D341Med (cell line): ENCODE results near the gene MUC6.

Experiments used
- DNase-seq: peaks from one replicate; pipeline ENCODE4 v3.0.0; 2012; ENCODE audit warnings: low spot score

Gene MUC6

DNA sequence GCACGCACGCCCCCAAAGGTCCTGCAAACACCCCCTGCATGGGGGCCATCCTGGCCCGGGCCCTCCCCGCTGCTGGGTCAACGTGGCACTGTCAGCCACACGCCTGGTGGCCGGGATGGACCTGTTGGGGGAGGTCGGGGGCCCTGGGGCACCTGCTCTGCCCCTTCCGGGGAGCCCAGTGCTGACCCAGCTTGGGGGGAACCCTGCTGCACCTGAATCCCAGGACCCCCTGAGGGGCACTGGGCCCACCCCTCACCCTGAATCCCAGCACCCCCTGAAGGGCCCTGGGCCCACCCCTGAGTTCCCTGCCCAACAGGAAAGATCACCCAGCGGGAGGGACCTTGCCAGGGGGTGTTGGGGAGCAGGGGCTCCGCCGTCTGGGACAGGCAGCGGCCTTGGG is 413 bp upstream of the MUC6 start:
- DNase-seq: no peak

DNA sequence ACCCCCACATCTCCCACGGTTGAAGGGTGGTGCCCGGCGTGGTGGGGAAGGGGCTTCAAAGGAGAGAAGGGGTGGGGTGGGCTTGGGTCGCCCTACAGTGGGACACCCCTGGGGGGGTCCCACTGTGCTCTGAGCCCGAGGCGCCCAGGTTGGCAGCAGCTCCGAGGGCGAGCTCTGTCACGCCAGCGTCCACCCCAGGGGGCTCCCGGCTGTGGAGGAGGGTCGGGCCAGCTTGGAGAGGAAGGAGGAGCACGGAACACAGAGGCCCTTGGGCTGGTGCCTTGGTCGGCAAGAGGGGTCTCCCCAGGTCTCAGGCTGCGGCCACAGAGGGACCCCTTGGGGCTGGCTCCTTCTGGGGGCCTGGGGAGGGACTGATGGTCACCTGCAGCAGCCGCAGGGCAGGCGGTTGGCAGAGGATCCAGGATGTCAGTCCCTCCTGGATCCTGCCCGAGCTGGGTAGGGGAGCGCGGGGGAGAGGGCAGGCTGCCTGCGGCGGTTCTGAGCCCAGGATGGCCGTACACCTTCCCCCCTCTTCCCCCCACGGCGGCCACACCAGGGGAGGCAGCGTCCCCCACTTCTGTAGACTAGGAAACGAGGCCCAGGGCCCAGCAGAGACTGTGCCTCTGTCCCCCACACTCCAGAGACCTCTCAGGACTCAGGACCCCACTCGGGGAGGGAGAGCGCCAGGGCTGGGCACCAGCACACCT is 788 bp downstream of the MUC6 start:
- no peak for DNase-seq

DNA sequence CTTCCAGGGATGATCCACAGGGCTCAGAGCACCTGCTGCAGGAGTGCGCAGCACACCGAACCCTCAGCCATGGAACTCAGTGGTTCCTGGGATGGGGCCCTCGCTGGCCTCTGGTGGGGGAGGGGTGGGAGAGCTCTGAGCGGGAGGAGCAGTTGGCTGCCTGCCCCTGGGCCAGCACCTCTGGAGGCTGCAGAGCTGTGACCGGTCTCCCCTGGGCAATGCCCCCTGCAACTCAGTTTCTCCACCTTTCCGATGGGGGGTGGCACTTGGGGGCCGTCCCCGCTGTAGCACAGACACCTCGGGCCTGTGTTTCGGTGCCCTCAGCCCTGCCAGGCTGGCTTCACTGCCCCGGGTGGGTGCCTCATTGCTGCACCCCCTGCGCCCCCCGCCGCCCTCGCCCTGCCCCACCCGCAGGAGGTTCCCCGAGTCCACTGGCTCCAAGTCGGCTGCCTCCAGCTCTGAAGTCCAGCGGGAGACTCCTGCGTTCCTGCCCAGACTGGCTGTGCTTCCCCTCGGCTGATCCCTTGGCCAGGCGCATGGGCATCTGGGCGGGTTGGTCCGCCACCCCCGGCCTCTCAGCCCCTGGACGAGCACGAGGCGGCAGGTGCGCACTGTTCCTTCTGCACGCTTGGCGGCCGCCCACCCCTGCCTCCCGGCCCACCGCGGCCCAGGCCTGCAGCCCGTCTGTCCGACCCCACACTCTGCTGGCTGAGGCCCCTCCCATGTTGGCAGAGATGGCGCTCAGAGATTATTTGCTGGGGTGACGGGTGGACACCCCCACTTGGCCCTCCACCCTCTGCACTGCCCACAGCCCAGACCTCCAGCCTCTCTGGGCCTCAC is 1.8 kb downstream of the MUC6 start:
- DNase-seq: no peak

DNA sequence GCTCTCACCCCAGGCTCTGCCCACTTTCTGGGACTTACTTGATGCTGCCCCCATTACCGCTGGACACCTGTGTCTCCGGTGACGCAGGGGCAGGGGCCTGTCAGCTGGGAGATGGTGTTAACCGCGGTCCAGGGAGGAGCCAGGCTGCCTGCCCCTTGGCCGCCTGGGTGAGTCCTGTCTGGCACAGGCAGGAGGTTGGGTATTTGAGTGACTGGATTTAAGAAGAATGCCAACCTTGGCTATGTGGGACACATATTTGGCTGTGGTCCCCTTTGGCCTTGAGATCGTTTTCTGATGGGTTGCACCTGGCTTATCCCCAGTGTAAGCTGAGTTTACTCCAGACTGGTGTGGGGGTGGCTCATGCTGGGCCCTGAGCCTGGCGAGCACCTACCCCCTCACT is 2.5 kb downstream of the MUC6 start:
- DNase-seq: no peak

DNA sequence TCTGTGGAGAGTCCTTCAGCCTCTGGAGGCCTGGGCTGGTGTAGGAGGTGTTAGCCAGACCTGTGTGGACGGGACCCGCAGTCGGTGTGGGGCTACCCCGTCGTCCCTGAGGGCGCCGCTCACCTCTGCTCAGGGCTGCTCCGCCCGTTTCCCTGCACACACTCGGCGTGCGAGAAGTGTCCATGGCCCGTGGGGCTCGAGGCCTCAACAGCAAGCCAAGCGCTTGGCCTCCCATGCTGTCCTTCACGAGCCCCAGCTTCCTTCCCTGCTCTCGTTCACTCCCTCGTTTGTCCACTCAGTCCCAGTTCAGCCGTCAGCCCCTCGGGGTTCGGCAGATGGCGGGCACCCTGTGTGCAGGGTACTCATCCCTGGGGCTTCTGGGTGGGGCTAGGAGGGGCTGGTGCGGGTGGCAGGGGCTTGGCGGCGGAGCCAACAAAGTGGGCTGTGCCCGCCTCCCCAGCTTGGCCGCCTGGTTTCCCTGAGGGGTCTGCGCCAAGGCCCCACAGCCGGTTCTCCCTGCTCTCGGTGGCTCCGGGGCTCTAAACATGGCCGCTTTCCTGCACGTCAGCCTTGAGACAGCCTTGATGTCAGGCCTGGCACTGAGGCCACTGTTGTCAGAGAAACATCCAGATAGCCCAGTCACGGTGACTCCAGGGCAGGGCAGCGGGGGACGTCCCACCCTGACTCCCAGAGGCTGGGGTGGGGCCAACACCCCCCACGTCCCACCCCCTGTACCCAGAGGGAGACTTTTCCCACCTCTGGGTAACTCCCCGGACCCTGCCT is 3.3 kb downstream of the MUC6 start:
- DNase-seq: no peak

DNA sequence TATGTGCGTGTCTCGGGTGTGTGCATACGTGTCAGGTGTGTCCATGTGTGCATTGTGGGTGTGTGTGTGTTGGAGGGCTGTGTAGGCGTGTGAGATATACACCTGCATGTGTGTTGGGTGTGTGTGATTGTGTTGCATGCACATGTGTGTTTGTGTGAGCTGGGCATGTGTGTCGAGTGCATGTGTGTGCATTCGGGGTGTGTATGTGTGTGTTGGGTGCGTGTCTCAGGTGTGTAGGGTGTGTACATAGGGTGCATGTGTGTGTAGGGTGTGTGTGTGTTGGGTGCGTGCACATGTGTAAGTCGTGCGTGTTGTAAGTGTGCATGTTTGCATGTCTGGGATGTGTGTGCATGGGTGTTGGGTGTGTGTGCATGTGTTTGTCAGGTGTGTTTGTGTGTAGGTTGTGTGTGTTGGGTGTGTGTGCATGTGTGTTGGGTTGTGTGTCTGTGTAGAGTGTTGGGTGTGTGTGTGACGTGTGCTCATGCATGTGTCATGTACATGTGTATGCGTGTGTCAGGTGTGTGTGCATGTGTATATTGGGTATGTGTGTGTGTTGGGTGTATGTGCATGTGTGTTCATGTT is 4.1 kb downstream of the MUC6 start:
- DNase-seq: no peak

DNA sequence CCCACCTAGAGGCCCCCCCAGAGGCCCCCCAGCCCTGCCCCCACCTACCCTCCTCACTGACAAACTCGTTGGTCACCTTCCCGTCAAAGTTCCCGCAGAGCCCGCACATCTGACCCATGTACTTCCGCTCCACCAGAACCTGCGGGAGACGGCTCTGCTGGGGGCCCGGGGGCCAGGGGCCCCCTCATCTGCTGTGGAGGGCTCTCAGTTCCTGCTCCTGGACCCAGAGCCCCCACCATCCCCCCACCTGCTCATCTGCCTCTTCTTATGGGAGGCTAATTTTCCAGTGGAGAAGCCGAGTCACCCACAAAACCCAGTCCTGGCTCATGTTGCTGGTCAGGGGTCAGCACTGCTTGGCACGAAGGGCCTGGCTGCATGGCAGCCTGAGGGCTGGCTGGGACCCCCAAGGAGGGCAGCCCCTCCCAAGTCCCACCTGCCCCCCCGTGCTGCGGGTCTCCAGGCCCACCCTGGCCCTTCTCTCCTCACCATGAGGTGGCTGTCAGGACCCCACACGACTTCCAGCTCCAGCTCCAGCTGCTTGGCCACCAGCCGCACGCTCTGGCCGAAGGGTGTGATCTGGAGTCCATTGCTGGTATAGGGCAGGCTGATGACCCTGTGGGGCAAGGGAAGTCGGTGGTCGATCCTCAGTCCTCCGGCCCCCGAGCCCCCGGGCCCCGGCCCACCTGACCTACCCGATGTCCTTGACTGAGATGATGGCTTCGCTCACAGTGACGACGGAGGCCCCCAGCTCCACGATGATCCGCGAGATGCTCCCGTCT is 5.2 kb downstream of the MUC6 start:
- no peak for DNase-seq

DNA sequence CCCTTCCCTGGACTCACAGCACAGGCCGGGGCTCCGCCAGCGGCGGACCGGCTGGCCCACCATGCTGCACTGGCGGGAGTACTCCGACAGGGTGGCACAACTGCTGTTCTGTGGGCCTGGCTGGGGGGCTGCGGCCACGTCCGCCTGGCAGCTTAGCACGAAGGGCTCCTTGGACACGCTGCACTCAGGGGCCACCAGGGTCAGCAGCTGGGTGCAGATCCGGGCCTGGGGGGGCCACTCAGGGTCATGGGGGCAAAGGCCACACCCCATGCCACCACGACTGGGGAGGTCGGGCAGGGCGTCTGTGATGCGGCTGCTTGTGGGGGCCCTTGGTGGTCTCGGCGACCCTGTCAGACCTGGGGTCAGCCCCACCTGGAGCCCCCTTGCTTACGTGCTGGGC is 6.0 kb downstream of the MUC6 start:
- DNase-seq: no peak

DNA sequence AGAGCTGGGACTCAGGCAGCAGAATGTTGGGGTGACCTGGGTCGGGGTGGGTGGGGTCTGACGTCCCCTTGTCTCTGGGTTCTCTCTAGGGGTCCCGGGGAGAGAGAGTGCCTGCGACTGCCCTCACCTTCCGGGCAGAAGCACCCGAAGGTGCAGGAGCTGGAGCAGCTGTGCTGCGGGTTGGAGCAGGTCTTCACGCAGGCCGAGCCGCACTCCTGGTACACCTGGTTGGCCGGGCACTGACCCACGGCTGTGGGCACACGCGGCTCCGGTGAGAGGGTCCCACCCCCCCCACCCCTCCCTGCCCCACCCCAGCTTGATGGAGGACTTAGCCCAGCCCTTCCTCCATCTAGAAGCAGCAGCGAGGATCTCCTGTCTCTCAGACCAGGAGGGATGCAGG is 6.4 kb downstream of the MUC6 start:
- no peak for DNase-seq

DNA sequence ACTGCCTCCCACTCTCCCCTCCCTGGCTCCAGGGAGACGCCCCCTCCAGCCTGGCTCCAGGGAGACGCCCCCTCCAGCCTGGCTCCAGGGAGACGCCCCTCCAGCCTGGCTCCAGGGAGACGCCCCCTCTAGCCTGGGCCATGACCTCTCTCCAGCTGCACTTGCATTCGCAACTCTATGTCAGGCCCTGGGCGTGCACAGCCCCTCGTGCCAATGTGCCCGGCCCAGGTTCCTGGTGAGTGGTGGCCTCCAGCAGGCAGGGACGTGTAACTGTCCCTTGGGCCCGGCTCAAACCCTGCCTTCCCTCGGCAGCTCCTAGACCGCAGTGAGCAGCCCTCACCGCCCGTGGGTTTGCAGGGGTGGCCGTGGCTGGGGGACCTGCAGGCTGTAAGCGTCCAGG is 6.9 kb downstream of the MUC6 start:
- no peak for DNase-seq

DNA sequence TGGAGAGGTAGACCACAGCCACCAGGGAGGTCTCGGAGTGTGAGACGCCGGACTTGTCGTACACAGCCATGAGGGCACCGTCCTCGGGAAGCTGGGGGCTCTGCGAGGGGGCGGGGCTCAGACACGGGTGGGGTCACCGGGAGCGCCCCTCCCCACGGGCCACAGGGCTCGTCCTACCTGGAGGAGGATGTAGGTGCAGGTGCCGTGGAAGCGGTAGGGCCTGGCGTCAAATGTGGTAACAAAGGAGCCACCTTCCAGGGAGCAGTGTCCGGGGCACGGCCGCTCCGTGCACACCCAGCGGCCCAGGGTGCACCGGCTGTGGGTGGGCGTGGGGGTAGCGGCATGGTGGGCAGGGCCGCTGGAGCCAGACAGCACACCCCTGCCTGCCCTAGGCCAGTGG is 7.5 kb downstream of the MUC6 start:
- no peak for DNase-seq

DNA sequence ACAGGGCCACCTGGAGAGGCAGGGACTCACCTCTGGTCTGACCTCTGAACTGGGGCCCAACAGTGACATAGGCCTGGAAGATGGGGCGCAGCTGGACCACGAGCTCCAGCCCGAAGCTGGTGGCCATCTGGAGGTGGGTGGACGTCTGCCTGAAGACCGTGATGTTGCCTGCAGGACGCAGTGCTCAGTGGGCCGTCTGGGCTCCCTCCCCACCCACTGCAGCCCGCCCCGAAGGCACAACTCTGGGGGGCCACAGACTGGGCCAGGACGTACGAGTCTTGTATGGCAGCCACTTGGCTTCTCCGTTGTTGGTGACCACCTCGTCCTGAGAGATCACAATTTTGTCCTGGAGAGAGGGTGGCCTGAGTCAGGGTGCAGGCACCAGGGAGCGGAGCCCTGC is 7.9 kb downstream of the MUC6 start:
- DNase-seq: no peak

DNA sequence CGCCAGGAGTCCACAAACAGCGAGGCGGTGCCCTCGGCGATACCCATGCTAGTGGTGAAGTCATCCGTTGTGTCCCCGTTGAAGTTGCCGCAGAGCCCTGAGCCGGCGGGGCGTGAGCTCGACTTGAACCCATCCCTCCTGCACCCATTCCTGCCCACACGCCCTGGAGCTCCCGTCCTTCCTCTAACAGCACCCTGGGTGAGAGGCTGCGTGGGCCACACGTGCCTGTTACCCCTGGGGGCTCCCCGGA is 8.3 kb downstream of the MUC6 start:
- no peak for DNase-seq

DNA sequence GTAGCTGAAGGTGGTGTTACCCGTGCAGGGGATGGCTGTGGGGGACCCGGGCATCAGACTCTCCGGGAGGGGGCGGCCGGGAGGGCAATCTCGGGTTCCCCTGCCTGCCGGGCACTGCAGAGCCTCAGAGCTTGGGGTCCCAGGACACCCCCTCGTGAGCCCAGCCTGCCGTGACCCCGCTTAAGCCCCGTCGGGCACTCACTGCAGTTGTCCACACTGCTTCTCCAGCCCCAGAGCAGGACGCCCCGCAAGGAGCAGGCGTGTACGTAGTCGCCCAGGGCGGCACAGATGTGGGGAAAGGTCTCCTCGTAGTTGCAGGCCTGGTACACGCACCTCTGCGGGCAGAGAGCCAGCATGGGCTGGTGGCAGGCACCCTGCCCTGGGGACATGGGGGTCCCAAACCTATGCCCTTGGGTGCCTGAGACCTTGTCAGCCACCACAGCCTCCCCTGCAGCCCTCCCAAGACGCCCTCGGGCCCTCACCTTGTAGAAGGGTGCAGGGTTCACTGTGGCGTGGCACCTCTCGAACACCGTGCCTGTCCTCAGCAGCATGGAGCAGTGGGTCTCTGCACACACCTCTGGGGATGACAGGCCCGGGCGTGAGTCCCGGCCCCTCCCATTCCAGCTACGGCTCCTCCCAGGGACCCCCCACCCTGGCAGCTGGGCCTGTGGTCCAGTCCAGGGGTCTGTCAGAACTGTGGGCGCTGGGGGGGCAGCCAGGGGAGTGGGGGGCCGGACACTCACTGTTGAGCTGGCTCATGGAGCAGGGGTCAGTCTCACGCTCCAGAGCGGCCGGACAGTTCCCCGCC is 8.8 kb downstream of the MUC6 start:
- DNase-seq: no peak

DNA sequence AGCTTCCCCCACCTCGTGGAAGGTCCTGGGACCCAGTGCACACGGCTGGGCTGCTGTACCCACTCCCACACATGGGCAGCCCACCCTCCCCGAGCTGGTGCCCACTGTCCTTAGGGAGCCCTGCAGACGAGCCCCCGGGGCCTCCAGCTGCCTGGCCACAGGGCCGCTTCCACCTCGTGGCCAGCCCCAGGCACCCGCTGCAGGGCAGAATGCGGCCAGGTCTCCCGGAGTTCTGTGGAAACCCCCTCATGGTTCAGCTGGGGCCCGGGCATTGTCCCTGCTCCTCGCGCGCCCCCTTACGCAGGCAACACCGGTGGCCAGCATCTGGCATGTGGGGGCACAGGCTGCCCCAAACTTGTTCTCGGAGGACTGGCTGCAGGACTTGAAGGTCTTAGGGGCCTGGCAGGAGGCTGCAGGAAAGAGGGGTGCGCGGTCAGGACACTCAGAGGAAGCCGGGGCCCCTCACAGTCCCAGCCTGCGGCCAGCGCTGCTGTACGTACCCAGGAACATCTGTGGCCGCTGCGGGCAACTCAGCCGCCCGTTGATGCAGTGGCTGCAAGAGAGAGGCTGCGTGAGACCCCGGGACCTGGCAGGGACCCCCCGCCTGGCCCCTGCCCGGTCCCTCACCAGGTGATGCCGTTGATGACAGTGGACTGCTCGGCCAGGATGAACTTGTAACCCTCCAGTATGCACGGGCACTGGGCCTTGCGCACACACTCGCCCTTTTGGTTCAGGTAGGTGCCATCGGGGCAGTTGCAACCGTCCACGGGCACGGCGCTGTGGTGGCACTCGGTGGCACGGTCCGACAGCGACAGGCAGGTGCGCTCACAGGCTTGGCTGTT is 9.7 kb downstream of the MUC6 start:
- DNase-seq: no peak

DNA sequence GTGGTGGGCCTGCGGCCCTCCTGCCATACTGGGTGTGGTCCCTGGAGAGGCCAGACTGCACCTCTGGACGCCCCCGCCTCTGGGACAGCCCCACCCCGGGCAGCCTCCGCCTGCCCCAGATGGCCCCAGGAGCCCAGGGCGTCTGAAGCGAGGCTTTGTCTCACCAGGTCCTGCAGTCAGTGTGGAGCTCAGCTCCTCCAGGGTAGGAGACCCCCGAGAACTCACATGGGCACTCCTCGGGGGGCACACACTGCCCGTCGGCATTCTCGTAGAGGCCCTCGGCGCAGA is 10.4 kb downstream of the MUC6 start:
- DNase-seq: no peak

DNA sequence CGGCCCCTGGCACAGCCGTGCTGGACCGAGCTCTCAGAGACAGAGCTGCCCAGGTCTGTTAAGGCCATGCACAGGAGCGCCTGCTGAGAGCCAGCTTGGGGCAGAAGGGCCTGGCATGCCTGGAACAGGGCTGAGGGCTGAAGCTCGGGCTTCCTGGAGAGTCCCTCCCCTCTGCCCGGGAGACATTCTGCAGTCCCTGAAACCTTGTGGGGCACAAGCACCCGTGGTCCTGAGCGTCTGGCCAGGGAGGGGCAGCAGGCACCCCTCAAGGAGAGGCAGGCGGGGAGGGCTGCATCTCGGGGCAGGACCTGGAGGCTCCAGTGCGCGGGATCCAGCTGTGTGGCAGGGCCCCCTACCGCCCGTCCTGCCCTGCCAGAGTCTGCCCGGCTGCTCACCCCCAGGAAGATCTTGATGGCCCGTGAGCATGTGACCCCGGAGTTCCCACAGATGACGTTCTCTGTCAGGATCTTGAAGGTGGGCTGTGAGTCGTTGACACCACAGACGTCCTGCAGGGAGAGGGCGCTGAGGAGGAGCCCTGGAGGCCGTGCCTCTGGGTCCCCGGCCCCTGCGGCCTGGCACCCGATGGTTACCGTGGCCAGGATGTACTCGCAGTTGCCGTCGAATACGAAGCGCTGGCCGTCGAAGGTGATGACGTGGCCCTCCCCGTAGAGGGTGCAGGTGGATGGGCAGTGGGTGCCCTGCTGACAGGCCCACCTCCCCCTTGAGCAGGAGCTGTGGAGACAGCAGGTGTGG is 10.9 kb downstream of the MUC6 start:
- DNase-seq: no peak

DNA sequence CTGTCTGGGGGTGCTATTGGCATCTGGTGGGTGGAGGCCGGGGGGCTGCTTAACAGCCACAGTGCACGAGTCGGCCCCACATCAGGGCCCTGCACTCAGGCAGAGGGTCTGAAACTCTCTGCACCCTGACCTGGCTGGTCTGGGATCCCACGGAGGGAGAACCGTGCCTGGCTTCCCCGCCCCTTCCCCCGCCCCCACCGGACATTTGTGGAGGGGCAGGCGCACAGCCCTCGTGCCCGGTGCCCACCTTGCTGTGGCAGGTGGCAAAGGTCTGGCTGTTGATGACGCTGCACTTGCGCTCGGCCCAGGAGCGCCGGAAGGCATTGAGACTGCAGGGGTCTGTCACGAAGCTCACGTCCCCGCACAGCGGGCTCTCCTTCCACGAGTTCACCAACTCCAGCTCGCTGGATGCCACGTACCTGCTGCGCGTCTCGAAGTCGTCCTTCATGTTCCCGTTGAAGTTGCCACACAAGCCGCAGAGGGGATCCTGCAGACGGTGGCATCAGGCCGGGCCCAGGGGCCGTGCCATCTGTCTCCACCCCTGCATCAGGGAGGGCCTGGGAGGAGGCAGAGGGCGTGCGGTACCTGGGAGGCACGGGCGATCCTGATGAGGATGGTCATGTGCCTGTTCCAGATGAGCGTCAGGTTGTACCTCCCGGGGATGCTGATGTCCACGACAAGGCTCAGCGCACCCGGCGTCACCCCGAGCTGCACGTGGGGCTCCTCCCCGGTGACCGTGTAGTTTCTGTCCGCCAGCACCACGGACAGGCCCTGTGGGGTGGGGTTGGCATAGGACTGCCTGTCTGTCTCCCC is 11.7 kb downstream of the MUC6 start:
- DNase-seq: no peak
